ENCODE measurements around the gene CD99. TPM values are rescaled to one million over a fixed set of nuclear protein-coding genes. Genes with fewer than 3 reads are reported as not detected.

The CD99 gene
- total RNA-seq, 2 donors from 2014 or later = 164 to 191 TPM

- ATAC-seq (no peak), DNase-seq (no peak)
- intact Hi-C loops (cut with DNase I, micrococcal nuclease) = no loop called here
Measured at GRCh38 chrX:2693113-2694002, 2.3 kb downstream of the CD99 start.

- ATAC-seq (no peak), DNase-seq (no peak)
- intact Hi-C loops (cut with DNase I, micrococcal nuclease) = no loop called here
Measured at GRCh38 chrX:2694914-2695267, 3.8 kb downstream of the CD99 start.

- intact Hi-C loops (cut with DNase I, micrococcal nuclease) = no loop called here
- no peak for DNase-seq
- ATAC-seq = peak; percentile 14
Measured at GRCh38 chrX:2696698-2697215, 5.7 kb downstream of the CD99 start.

- intact Hi-C loops (cut with DNase I, micrococcal nuclease) = no loop called here
- DNase-seq (no peak), ATAC-seq (no peak)
Measured at GRCh38 chrX:2697306-2697705, 6.2 kb downstream of the CD99 start.

GRCh38 chrX:2697741-2698299, 6.7 kb downstream of the CD99 start:
- intact Hi-C loops (cut with DNase I, micrococcal nuclease) = no loop called here
- no peak for DNase-seq
- ATAC-seq = no peak

- ATAC-seq (no peak), DNase-seq (no peak)
- intact Hi-C loops (cut with DNase I, micrococcal nuclease) = no loop called here
Measured at GRCh38 chrX:2698604-2699003, 7.5 kb downstream of the CD99 start.

- intact Hi-C loops (cut with DNase I, micrococcal nuclease) = no loop called here
- no peak for ATAC-seq
- DNase-seq = no peak
Measured at GRCh38 chrX:2699959-2700358, 8.9 kb downstream of the CD99 start.

- intact Hi-C loops (cut with DNase I, micrococcal nuclease) = no loop called here
- ATAC-seq (no peak), DNase-seq (no peak)
Measured at GRCh38 chrX:2700405-2701320, 9.6 kb downstream of the CD99 start.

- ATAC-seq (no peak), DNase-seq (no peak)
- intact Hi-C loops (cut with DNase I, micrococcal nuclease) = no loop called here
Measured at GRCh38 chrX:2701600-2701999, 10.5 kb downstream of the CD99 start.

GRCh38 chrX:2703991-2704369, 12.9 kb downstream of the CD99 start:
- peak; percentile 90 for ATAC-seq
- intact Hi-C loops (cut with DNase I, micrococcal nuclease) = no loop called here

DNA sequence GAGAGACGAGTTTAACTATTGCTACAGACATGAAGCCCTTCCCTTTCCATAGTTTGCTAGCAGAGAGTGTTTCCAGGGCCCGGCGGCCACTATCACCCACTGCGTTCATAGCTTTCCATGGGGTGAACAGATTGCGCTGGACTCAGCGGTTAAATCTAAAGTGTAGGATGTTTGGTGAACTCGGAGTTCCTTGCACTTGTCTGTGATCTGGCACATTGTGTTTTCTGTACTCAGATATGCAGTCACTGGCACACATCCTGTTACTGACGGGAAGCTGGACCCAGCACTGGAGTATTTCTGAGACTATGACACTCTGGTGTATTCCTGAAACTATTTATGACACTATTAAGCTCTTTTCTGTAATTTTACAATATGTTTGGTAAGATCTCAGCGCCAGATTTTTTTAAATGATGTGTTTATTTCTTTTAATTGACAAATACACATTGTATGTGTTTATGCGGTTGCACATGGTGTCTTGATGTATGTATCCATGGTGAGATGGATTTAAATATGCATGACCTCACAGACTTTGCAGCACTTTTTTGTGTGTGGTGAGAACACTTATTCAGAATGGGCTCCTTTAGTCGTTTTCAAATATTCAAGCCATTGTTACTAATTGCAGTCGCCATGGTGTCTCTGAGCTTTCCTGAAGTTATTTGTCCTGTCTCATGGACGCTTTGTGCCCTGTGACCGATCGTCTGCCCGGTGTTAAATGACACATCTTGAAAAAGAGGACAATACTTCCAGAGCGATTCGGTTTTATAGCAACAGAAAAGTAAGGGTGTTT, 14.1 kb downstream of the CD99 start:
- DNase-seq (no peak), ATAC-seq (no peak)
- intact Hi-C loops (cut with DNase I, micrococcal nuclease) = no loop called here

More at GRCh38 chrX:2703991-2704369, 12.9 kb downstream of the CD99 start:
- DNase-seq = peak; percentile 54 to 58

- ATAC-seq (peak; percentile 9), DNase-seq (peak; percentile 48 to 63)
- intact Hi-C loops (cut with DNase I, micrococcal nuclease) = no loop called here
Measured at GRCh38 chrX:2707334-2707760, 16.3 kb downstream of the CD99 start.

DNA sequence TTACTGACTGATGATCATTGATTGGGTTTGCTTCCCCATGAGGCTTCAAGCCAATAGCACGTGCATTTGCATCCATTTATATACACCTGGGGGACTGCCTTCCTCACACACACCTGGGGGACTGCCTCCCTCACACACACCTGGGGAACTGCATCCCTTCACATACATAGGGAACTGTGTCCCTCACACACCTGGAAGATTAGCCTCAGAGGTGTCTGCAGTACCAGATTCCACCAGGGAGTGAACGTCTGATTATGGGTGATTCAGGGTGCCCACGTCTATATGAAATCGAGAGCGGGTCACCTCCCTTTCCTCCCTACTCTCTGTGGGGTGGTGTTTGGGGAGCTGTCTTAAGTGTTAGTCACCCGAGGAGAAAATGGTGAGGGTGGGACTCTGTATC, 16.9 kb downstream of the CD99 start:
- no peak for ATAC-seq
- intact Hi-C loops (cut with DNase I, micrococcal nuclease) = no loop called here

DNA sequence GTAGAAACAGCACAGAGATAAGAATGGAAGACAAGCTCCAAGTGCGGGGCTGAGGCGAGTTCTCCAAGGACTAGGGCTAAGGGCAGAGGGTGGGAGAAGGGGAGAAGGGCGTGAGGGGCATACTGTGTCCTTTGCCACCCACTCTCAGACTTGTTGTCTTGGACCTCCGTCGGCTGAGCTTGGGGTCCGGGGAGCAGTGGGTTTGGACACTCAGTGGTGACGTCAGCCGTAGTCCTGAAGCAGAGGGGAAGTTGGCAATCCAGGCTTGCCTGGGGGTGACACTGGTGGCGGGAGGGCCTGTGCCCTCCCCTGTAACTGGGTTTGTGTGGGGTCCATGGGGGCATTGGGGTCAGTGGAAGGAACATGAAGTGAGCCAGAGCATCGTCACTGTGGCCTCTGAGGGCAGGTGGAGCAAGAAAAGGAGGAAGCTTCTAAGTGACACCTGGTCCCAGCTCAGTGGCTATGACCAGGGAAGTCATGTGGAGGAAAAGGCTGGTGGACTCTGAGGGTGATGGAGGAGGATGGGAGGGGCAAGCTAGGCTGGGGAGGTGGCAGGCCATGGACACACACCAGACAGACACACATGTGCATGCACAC, 17.6 kb downstream of the CD99 start:
- intact Hi-C loops (cut with DNase I, micrococcal nuclease) = no loop called here
- DNase-seq = peak in 1 of 2 donors; percentile 24

More for the DNA sequence above, 16.9 kb downstream of the CD99 start:
- DNase-seq = no peak

GRCh38 chrX:2709556-2709955, 18.5 kb downstream of the CD99 start:
- DNase-seq = no peak
- intact Hi-C loops (cut with DNase I, micrococcal nuclease) = no loop called here
- no peak for ATAC-seq

More for the DNA sequence above, 17.6 kb downstream of the CD99 start:
- no peak for ATAC-seq

DNA sequence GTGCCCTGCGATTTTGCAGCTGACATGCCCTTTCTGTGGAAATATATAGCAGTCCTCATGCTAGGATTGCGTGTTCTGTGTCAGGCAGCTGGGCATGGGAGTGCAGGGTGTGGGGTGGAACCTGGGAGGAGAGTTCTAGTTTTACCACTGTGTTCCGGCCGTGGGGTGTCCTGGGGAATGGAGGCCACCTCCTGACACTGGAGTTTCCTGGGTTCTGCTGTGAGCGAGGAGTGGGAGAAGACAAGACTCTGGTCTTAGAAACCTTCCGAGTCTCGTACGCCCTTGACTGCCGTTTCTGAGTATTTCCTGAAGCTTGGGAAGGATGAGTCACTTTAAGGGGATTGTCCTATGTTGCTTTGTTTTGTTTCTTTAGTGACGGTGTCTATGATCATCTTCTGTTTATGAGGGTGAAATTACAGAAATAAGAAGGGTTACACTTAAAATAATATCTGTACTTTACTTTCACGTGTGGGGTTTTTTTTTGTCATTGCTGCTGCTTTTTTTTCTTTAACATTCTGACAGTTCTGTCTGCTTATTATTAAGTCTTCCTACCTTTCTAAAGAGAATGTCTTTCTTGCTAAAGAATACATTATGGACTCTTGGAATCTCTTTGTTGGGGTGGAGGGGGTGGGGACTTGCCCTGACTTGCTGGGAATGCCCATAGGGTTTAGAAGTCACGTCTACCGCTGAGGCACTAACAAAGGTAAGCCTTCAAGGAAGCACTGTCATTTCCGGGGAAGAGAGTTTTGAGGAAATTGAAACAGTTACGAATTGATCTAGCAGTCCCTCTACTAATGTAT, 19.1 kb downstream of the CD99 start:
- intact Hi-C loops (cut with DNase I, micrococcal nuclease) = no loop called here
- ATAC-seq = peak; percentile 83
- DNase-seq = peak in 1 of 2 donors; percentile 50

DNA sequence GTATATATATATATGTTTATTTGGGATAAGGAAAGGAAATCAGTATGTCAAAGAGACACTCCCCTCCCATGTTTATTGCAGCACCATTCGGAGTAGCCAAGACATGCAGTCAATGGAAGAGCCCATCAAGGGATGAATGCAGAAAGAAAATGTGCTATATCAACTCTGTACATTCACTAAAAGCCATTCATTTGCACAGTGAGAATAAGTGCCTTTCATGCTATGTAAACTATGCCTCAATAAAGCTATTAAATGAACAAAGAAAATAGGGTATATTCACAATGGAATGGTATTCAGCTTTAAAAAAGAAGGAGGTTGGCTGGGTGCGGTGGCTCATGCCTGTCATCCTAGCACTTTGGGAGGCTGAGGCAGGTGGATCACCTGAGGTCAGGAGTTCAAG, 20.3 kb downstream of the CD99 start:
- intact Hi-C loops (cut with DNase I, micrococcal nuclease) = no loop called here
- ATAC-seq (no peak), DNase-seq (no peak)
